Loucy (cell line): ENCODE data around the gene SLX9.

ENCODE experiments used
- H2AFZ ChIP-seq: fragments of 200-600 bp; sonication (generic); 2 replicates; pipeline ENCODE4 v1.6.0; 2016; ENCODE audit warnings: antibody characterized with exemption, mild to moderate bottlenecking, low read length, moderate library complexity
- H3F3A ChIP-seq: fragments of 200-600 bp; 2 replicates; pipeline ENCODE4 v1.6.0; 2016; ENCODE audit warnings: antibody characterized with exemption, low read depth, mild to moderate bottlenecking
- H3K27me3 ChIP-seq: fragments of 200-600 bp; sonication (generic); 2 replicates; pipeline ENCODE4 v1.6.1; 2014; ENCODE audit warnings: low read length, mild to moderate bottlenecking; ENCODE audit not compliant: insufficient read depth, poor library complexity, severe bottlenecking
- H3K36me3 ChIP-seq: fragments of 200-600 bp; sonication (generic); 2 replicates; pipeline ENCODE4 v1.6.1; 2016; ENCODE audit warnings: low read length; ENCODE audit not compliant: insufficient read depth
- H3K4me1 ChIP-seq: fragments of 200-600 bp; sonication (generic); 2 replicates; pipeline ENCODE4 v1.5.1; 2014; ENCODE audit warnings: low read length, mild to moderate bottlenecking; ENCODE audit not compliant: insufficient read depth, poor library complexity, severe bottlenecking
- H3K4me2 ChIP-seq: fragments of 200-600 bp; sonication (generic); 2 replicates; pipeline ENCODE4 v1.6.0; 2014; ENCODE audit warnings: antibody characterized with exemption, low read length, low read depth, mild to moderate bottlenecking; ENCODE audit not compliant: poor library complexity, severe bottlenecking
- H3K4me3 ChIP-seq: fragments of 200-600 bp; sonication (generic); 2 replicates; pipeline ENCODE4 v1.5.1; 2014; ENCODE audit warnings: low read length, mild to moderate bottlenecking, mixed read lengths; ENCODE audit not compliant: poor library complexity, severe bottlenecking
- H3K79me2 ChIP-seq: fragments of 200-600 bp; sonication (generic); 2 replicates; pipeline ENCODE4 v1.6.1; 2014; ENCODE audit warnings: low read length; ENCODE audit not compliant: insufficient read depth
- H3K9ac ChIP-seq: fragments of 200-600 bp; sonication (generic); 2 replicates; pipeline ENCODE4 v1.6.0; 2014; ENCODE audit warnings: mild to moderate bottlenecking, low read depth, low read length, moderate library complexity; ENCODE audit not compliant: poor library complexity, severe bottlenecking
- H3K9me2 ChIP-seq: fragments of 200-600 bp; sonication (generic); replicated peaks from 2 replicates; pipeline ENCODE4 v1.6.1; 2016; ENCODE audit warnings: low read depth, low read length, mixed read lengths
- H3K9me3 ChIP-seq: fragments of 200-600 bp; sonication (generic); 2 replicates; pipeline ENCODE4 v1.6.1; 2014; ENCODE audit warnings: mild to moderate bottlenecking, antibody characterized with exemption, low read length, low read depth; ENCODE audit not compliant: insufficient read depth
- H4K20me1 ChIP-seq: fragments of 200-600 bp; sonication (generic); 2 replicates; pipeline ENCODE4 v1.6.0; 2014; ENCODE audit warnings: antibody characterized with exemption, low read length, mild to moderate bottlenecking; ENCODE audit not compliant: insufficient read depth, poor library complexity, severe bottlenecking
- CTCF ChIP-seq: fragments of 200-600 bp; sonication (generic); conservative IDR thresholded peaks from 2 replicates; pipeline ENCODE4 v1.5.1; 2014; ENCODE audit warnings: mild to moderate bottlenecking, antibody characterized with exemption, low read length
- EZH2phosphoT487 ChIP-seq: fragments of 200-600 bp; IDR thresholded peaks from 2 replicates; pipeline ENCODE4 v1.6.1; 2018; ENCODE audit warnings: antibody characterized with exemption, mild to moderate bottlenecking, moderate library complexity, borderline replicate concordance

SLX9 gene

GRCh38 chr21:44940116-44940631 is 345 bp downstream of the SLX9 start:
- no peaks in the 10 kb centered on the region for H3K9me2 ChIP-seq
- H3K36me3 ChIP-seq, result peaks cover 6% of the 10 kb centered on the region; the same call in 1 of the 2 replicates
- no peaks in the 10 kb centered on the region for H3K27me3 ChIP-seq
- H3K4me3 ChIP-seq, result peak overlapping the region; percentile 99
- H3F3A ChIP-seq, result no peaks in the 10 kb centered on the region
- peaks cover 30% of the 10 kb centered on the region for H4K20me1 ChIP-seq
- peak overlapping the region; percentile 92 for H3K9ac ChIP-seq
- no peaks in the 10 kb centered on the region for H3K9me3 ChIP-seq
- peak overlapping the region; percentile 97 for H3K4me2 ChIP-seq
- TF ChIP-seq CTCF (no peak), EZH2phosphoT487 (no peak)
- H3K79me2 ChIP-seq, result peaks cover 65% of the 10 kb centered on the region
- H2AFZ ChIP-seq, result peak overlapping the region; percentile 99
- peaks cover 34% of the 10 kb centered on the region for H3K4me1 ChIP-seq

GRCh38 chr21:44941567-44941966 is 1.7 kb downstream of the SLX9 start:
- Histone ChIP-seq H3K27me3 (no peaks in the 10 kb centered on the region), H3F3A (no peaks in the 10 kb centered on the region), H3K4me3 (peak overlapping the region; percentile 99), H3K9me3 (no peaks in the 10 kb centered on the region), H3K4me1 (peaks cover 34% of the 10 kb centered on the region), H3K9me2 (no peaks in the 10 kb centered on the region), H3K4me2 (peak overlapping the region; percentile 97), H3K79me2 (peaks cover 77% of the 10 kb centered on the region), H4K20me1 (peaks cover 38% of the 10 kb centered on the region), H2AFZ (no peak overlapping the region), H3K36me3 (peaks cover 6% of the 10 kb centered on the region; the same call in 1 of the 2 replicates), H3K9ac (peak overlapping the region; percentile 92)
- TF ChIP-seq EZH2phosphoT487 (no peak), CTCF (no peak)

GRCh38 chr21:44942566-44942965 is 2.7 kb downstream of the SLX9 start:
- Histone ChIP-seq H2AFZ (no peak overlapping the region), H3K9me2 (no peaks in the 10 kb centered on the region), H3K27me3 (no peaks in the 10 kb centered on the region), H3K4me3 (peak overlapping the region; percentile 99), H3K36me3 (peaks cover 9% of the 10 kb centered on the region; the same call in 1 of the 2 replicates), H3K4me1 (peaks cover 34% of the 10 kb centered on the region), H3K79me2 (peaks cover 87% of the 10 kb centered on the region), H3K4me2 (peak overlapping the region; percentile 97), H3K9me3 (no peaks in the 10 kb centered on the region), H3K9ac (peak overlapping the region; percentile 92), H3F3A (no peaks in the 10 kb centered on the region), H4K20me1 (peaks cover 45% of the 10 kb centered on the region)
- no peak for TF ChIP-seq EZH2phosphoT487
- no peak for TF ChIP-seq CTCF
